Activated CD4-positive, alpha-beta T cell treated with anti-CD3 and anti-CD28 coated beads for 4 hours (primary cell): ENCODE measurements around the gene MKX.

Experiments used
- DNase-seq, 2 donors: peaks; one replicate each; pipeline ENCODE4 v3.0.0-alpha.2; 2020

MKX gene

GRCh38 chr10:27741173-27742091, 4.2 kb downstream of the MKX start:
- DNase-seq = no peak

- no peak for DNase-seq
These were observed 9.2 kb downstream of the MKX start for GRCh38 chr10:27736396-27736795.

- no peak for DNase-seq
These were observed 15.6 kb downstream of the MKX start for GRCh38 chr10:27730041-27730440.

GRCh38 chr10:27728338-27728737, 17.3 kb downstream of the MKX start:
- no peak for DNase-seq

- DNase-seq = no peak
These were observed 21.3 kb downstream of the MKX start for GRCh38 chr10:27724287-27724686.

- no peak for DNase-seq
These were observed 22.2 kb downstream of the MKX start for GRCh38 chr10:27723436-27723835.

- DNase-seq = no peak
These were observed 25.1 kb downstream of the MKX start for GRCh38 chr10:27720529-27720928.

- DNase-seq = no peak
These were observed 26.6 kb downstream of the MKX start for GRCh38 chr10:27719052-27719451.

GRCh38 chr10:27717861-27718260, 27.8 kb downstream of the MKX start:
- no peak for DNase-seq

- DNase-seq = no peak
These were observed 28.4 kb downstream of the MKX start for GRCh38 chr10:27717224-27717623.

- DNase-seq = no peak
These were observed 29.1 kb downstream of the MKX start for GRCh38 chr10:27716521-27716920.

- no peak for DNase-seq
These were observed 30.1 kb downstream of the MKX start for GRCh38 chr10:27715505-27715904.

- no peak for DNase-seq
These were observed 31.3 kb downstream of the MKX start for GRCh38 chr10:27714349-27714748.

GRCh38 chr10:27713941-27714340, 31.7 kb downstream of the MKX start:
- DNase-seq = no peak

GRCh38 chr10:27710014-27710413, 35.6 kb downstream of the MKX start:
- DNase-seq = no peak

GRCh38 chr10:27709304-27709703, 36.3 kb downstream of the MKX start:
- no peak for DNase-seq

GRCh38 chr10:27701938-27702537, 43.6 kb downstream of the MKX start:
- DNase-seq = no peak

- no peak for DNase-seq
These were observed 45.8 kb downstream of the MKX start for GRCh38 chr10:27699776-27700175.

- DNase-seq = no peak
These were observed 46.7 kb downstream of the MKX start for GRCh38 chr10:27698961-27699360.

GRCh38 chr10:27696466-27696865, 49.2 kb downstream of the MKX start:
- no peak for DNase-seq

GRCh38 chr10:27695706-27696105, 49.9 kb downstream of the MKX start:
- no peak for DNase-seq

- no peak for DNase-seq
These were observed 50.5 kb downstream of the MKX start for GRCh38 chr10:27695088-27695487.

- no peak for DNase-seq
These were observed 53.0 kb downstream of the MKX start for GRCh38 chr10:27692663-27693062.

GRCh38 chr10:27688991-27689390, 56.6 kb downstream of the MKX start:
- DNase-seq = no peak

- no peak for DNase-seq
These were observed 57.3 kb downstream of the MKX start for GRCh38 chr10:27688276-27688675.
